Spleen (tissue), 11 donors: Measurements from ENCODE around the gene SORD. TPM values are rescaled to one million over a fixed set of nuclear protein-coding genes. Genes with fewer than 3 reads are reported as not detected.
"Not testable (repeated sequence)": the region's sequence is repeated elsewhere in the genome, so short reads cannot be mapped to it uniquely, and the experiment has no call there.

ENCODE experiments used
- DNase-seq: peaks from one replicate; pipeline ENCODE4 v3.0.0-alpha.2; 2020
- H3K27ac ChIP-seq, 8 donors: fragments of 200-600 bp; sonication (generic) in 7 of 8; 1 replicate in 4 of 8; 2 replicates in 4 of 8; pipeline versions ENCODE4 v1.5.0 to v1.8.0; 2016 to 2021; ENCODE audit warnings: inconsistent platforms in 4 of 8, mild to moderate bottlenecking in 4 of 8, moderate library complexity in 1 of 8
- H3K27me3 ChIP-seq, 7 donors: fragments of 200-600 bp; sonication (generic) in 6 of 7; replicated peaks in 1 of 7; 1 replicate in 4 of 7; 2 replicates in 3 of 7; pipeline versions ENCODE4 v1.5.0 to v1.8.0; 2016 to 2021; ENCODE audit warnings: inconsistent platforms in 3 of 7, mild to moderate bottlenecking in 1 of 7
- H3K36me3 ChIP-seq, 6 donors: fragments of 200-600 bp; sonication (generic) in 5 of 6; 1 replicate in 4 of 6; 2 replicates in 2 of 6; pipeline versions ENCODE4 v1.5.0 to v1.8.0; 2016 to 2021; ENCODE audit warnings: inconsistent platforms in 2 of 6
- H3K4me1 ChIP-seq, 6 donors: fragments of 200-600 bp; sonication (generic) in 5 of 6; 1 replicate in 3 of 6; 2 replicates in 3 of 6; pipeline versions ENCODE4 v1.5.0 to v1.8.0; 2016 to 2021; ENCODE audit warnings: inconsistent platforms in 3 of 6
- H3K4me3 ChIP-seq, 8 donors: fragments of 200-600 bp; sonication (generic) in 7 of 8; 1 replicate in 4 of 8; 2 replicates in 4 of 8; pipeline versions ENCODE4 v1.5.0 to v1.8.0; 2016 to 2021; ENCODE audit warnings: inconsistent platforms in 4 of 8, mild to moderate bottlenecking in 4 of 8, moderate library complexity in 2 of 8
- H3K9me3 ChIP-seq, 8 donors: fragments of 200-600 bp; sonication (generic) in 7 of 8; 1 replicate in 4 of 8; 2 replicates in 4 of 8; pipeline versions ENCODE4 v1.5.0 to v1.8.0; 2016 to 2021; ENCODE audit warnings: inconsistent platforms in 4 of 8
- POLR2A ChIP-seq, 3 donors: fragments of 450-650 bp; IDR thresholded peaks; one replicate each; pipeline ENCODE4 v1.5.1; 2017; ENCODE audit warnings: antibody characterized with exemption in 3 of 3, mild to moderate bottlenecking in 1 of 3
- POLR2AphosphoS5 ChIP-seq, 3 donors: sonication (generic); formaldehyde crosslinking; IDR thresholded peaks; one replicate each; pipeline ENCODE4 v1.5.1; 2017; ENCODE audit warnings: antibody characterized with exemption in 3 of 3
- WGBS, 5 donors: extraction: QIAGEN DNeasy Blood & Tissue Kit in 3 of 5; methylation state at CpG; one replicate each; pipeline versions ENCODE4 v1.1.5 to v1.1.7; 2013 to 2018; 5-methylcytosine and 5-hydroxymethylcytosine counted together
- intact Hi-C: fragments of 100-400 bp; cut with DNase I; formaldehyde crosslinking; loops from one replicate; pipeline ENCODE4 v1.15.0; 2023; ENCODE audit warnings: low total_unique reads
- polyA plus RNA-seq, 3 donors: library from polyadenylated mRNA; stranded (reverse); fragments of 200-250 nt; gene quantifications; one replicate each; pipeline ENCODE4 v1.2.1, GENCODE V29; 2013
- total RNA-seq, 7 donors: library from RNA; depleted of rRNA in 3 of 7; stranded (reverse); fragments of >200 nt in 3 of 7; fragmentation: NEBNext Ultra II Directional in 4 of 7; extraction: Animal tissue kit (Norgen Biotek cat#: 25700) in 4 of 7; gene quantifications; one replicate each; pipeline versions ENCODE4 v1.1.0 to v1.2.1, GENCODE V29; 2016 to 2021
- TF ChIP-seq, protein P1 (sequence below), 11 experiments: fragments of 200-600 bp in 7 of 11; fragments of 450-650 bp in 4 of 11; sonication (generic) in 4 of 11; IDR thresholded peaks in 8 of 11; conservative IDR thresholded peaks in 3 of 11; 1 replicate in 7 of 11; 2 replicates in 4 of 11; pipeline versions ENCODE4 v1.4.0 to v1.8.0; 2016 to 2021; ENCODE audit warnings: antibody characterized with exemption in 11 of 11, inconsistent platforms in 4 of 11, mild to moderate bottlenecking in 1 of 11
- donor health status: healthy with polysubstance abuse.
- donor health status: DM: no; HTN: no; CAD: no; lungs with moderate emphysema.
- donor health status: DM: no; HTN: no; CAD: no.
- donor health status: Bipolar disorder and iron deficiency.
- donor health status: healthy.
- donor health status: DM: no; HTN: no; CAD: no.
- donor health status: DM: yes; HTN: yes; CAD: no.

Gene SORD
- total and polyA plus RNA-seq, 10 donors = 2.6 to 12.5 (median 7.7) TPM

DNA sequence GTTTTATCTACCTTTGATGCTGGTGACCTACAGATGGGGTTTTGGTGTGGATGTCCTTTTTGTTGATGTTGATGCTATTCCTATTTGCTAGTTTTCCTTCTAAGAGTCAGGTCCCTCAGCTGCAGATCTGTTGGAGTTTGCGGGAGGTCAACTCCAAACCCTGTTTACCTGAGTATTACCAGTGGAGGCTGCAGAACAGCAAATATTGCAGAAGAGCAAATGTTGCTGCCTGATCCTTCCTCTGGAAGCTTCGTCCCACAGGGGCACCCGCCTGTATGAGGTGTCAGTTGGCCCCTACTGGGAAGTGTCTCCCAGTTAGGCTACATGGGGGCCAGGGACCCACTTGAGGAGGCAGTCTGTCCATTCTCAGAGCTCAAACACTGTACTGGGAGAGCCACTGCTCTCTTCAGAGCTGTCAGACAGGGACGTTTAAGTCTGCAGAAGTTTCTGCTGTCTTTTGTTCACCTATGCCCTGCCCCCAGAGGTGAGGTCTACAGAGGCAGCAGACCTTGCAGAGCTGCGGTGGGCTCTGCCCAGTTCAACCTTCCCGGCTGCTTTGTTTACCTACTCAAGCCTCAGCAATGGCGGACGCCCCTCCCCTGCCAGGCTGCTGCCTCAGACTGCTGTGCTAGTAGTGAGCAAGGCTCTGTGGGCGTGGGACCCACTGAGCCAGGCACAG lies 2.6 kb upstream of the SORD start:
- H3K4me3 ChIP-seq, H3K27ac ChIP-seq, H3K9me3 ChIP-seq, DNase-seq, intact Hi-C loops, H3K36me3 ChIP-seq: not testable (repeated sequence)
- WGBS, 5 donors = 87 to 92% (median 89%) methylated on average over 4 to 9 of the region's 9 CpGs
- Histone ChIP-seq H3K4me1 (peaks cover 7 to 26% (median 17%) of the 10 kb centered on the region in 6 donors), H3K27me3 (peaks cover 0 to 18% (median 4%) of the 10 kb centered on the region in 7 donors)

DNA sequence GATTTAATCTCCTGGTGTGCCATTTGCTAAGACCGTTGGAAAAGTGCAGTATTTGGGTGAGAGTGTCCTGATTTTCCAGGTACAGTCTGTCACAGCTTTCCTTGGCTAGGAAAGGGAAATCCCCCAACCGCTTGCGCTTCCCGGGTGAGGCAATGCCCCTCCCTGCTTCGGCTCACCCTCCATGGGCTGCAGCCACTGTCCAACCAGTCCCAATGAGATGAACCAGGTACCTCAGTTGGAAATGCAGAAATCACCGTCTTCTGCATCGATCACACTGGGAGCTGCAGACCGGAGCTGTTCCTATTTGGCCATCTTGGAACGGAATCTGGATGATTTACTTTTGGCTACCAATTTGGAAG lies 2.1 kb upstream of the SORD start:
- H3K9me3 ChIP-seq, H3K4me3 ChIP-seq, intact Hi-C loops, DNase-seq, H3K27ac ChIP-seq, H3K36me3 ChIP-seq: not testable (repeated sequence)
- H3K27me3 ChIP-seq = peaks cover 0 to 18% (median 4%) of the 10 kb centered on the region in 7 donors
- peaks cover 7 to 26% (median 17%) of the 10 kb centered on the region in 6 donors for H3K4me1 ChIP-seq
- WGBS, 5 donors = 94 to 97% (median 95%) methylated on average over 7 to 9 of the region's 9 CpGs

DNA sequence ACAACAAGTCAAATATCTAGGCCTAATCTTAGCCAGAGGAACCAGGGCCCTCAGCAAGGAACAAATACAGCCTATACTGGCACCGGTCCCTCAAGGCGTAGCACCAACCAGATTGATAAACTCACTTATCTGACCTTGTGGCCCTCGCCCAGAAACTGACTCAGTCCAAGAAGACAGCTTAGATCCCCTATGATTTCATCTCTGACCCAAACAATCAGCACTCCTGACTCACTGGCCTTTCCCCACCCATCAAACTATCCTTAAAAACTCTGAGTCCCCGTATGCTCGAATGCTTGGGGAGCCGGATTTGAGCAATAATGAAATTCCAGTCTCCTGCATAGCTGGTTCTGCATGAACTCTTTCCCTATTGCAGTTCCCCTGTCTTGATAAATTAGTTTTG lies 1.6 kb upstream of the SORD start:
- Histone ChIP-seq H3K4me3 (no peak overlapping the region), H3K4me1 (peaks cover 7 to 28% (median 17%) of the 10 kb centered on the region in 6 donors), H3K9me3 (no peaks in the 10 kb centered on the region), H3K27me3 (peaks cover 0 to 18% (median 4%) of the 10 kb centered on the region in 7 donors), H3K36me3 (no peaks in the 10 kb centered on the region), H3K27ac (no peak overlapping the region)
- intact Hi-C loops = no loop called here
- 81 to 97% (median 92%) methylated on average over 6 of the region's 6 CpGs for WGBS, 5 donors
- TF ChIP-seq POLR2AphosphoS5 (IDR thresholded peaks at IDR 0.05) = no peak
- no peak for TF ChIP-seq POLR2A (IDR thresholded peaks at IDR 0.05)
- TF ChIP-seq, protein P1, sequence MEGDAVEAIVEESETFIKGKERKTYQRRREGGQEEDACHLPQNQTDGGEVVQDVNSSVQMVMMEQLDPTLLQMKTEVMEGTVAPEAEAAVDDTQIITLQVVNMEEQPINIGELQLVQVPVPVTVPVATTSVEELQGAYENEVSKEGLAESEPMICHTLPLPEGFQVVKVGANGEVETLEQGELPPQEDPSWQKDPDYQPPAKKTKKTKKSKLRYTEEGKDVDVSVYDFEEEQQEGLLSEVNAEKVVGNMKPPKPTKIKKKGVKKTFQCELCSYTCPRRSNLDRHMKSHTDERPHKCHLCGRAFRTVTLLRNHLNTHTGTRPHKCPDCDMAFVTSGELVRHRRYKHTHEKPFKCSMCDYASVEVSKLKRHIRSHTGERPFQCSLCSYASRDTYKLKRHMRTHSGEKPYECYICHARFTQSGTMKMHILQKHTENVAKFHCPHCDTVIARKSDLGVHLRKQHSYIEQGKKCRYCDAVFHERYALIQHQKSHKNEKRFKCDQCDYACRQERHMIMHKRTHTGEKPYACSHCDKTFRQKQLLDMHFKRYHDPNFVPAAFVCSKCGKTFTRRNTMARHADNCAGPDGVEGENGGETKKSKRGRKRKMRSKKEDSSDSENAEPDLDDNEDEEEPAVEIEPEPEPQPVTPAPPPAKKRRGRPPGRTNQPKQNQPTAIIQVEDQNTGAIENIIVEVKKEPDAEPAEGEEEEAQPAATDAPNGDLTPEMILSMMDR (IDR thresholded peaks at IDR 0.05 in 8 of 11, conservative IDR thresholded peaks at IDR 0.05 in 3 of 11) = no peak
- no peak for DNase-seq

DNA sequence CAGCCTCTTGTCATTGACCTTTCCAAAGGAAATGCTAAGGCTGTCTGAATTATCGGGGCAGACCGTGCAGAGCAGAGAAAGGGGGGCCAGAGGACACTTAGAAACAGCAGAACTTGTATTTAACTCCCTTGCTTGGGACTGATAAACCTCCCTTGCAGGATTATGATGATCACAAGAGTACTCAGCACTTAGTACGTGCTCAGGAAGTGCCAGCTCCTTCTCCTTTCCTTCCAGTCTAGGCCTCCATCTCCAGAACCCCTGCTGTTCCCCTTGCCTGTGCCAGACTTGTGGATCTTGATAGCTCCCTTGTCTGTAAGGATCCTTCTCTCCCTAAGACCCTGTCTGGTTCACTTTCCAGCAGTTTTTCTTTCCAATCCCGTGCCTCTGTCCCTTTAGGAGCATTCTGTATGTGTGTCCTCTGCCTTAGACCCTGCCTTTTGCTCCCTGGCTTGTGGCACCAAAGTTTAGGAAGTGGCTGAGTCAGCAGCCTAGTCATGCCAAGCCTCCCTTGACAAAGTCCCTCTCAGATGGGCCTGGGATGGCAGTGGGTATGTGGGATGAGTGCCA lies 747 bp downstream of the SORD start:
- peaks cover 7 to 36% (median 17%) of the 10 kb centered on the region in 6 donors for H3K4me1 ChIP-seq
- no peaks in the 10 kb centered on the region for H3K9me3 ChIP-seq
- peaks cover 0 to 18% (median 4%) of the 10 kb centered on the region in 7 donors for H3K27me3 ChIP-seq
- WGBS, 5 donors = 19 to 35% (median 28%) methylated on average over 4 of the region's 4 CpGs
- H3K27ac ChIP-seq = peak overlapping the region in 5 of 8 donors; percentile 29 to 77 (median 73)
- intact Hi-C loops = no loop called here
- DNase-seq = no peak
- H3K36me3 ChIP-seq = no peaks in the 10 kb centered on the region
- no peak for TF ChIP-seq POLR2AphosphoS5 (IDR thresholded peaks at IDR 0.05)
- TF ChIP-seq POLR2A (IDR thresholded peaks at IDR 0.05) = no peak
- TF ChIP-seq, protein P1 (IDR thresholded peaks at IDR 0.05 in 8 of 11, conservative IDR thresholded peaks at IDR 0.05 in 3 of 11) = no peak
- H3K4me3 ChIP-seq = peak overlapping the region; percentile 60 to 91 (median 77)

DNA sequence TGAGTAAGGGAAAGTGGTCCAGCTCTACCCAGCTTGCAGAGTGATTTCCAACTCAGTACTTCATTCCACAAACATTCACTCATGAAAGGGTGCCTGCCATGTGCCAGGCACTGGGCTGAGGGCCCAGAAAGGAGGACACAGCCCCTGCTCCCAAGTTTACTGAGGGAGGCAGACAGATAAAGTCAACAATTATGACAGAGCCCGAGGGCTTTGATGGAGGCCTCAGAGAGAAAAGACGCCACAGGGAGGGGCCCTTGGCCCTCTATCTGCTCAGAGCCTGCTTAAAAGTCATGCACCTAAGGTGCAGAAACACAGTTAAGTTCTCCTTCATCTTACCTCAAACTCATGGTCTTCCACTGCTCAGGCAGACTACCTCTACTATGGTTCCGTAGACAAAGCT lies 1.7 kb downstream of the SORD start:
- H3K27ac ChIP-seq, DNase-seq, H3K9me3 ChIP-seq, H3K36me3 ChIP-seq, intact Hi-C loops, H3K4me3 ChIP-seq: not testable (repeated sequence)
- WGBS, 5 donors = 73 to 100% (median 92%) methylated on average over 3 of the region's 3 CpGs
- Histone ChIP-seq H3K4me1 (peaks cover 7 to 36% (median 17%) of the 10 kb centered on the region in 6 donors), H3K27me3 (peaks cover 0 to 14% (median 4%) of the 10 kb centered on the region in 7 donors)

DNA sequence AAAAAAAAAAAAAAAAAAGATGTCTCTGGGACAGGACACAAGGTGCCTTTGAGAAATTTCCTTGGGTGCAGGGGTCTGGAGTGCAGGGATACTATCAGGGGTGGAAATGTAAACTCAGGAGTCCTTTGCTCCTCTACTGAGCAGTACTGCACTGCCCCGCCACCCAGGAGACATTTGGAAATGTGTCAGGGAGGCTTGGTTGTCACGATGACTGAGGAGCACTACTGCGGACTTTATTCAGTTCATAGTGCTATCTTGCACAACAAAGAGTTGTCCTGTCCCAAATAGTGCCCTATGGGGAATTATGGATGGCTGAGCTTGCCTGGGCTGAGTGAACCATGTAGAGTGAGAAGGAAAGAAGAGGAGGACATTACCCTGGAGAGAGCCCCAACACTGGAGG lies 2.6 kb downstream of the SORD start:
- H3K27ac ChIP-seq, H3K27me3 ChIP-seq, H3K4me3 ChIP-seq, intact Hi-C loops, DNase-seq, H3K36me3 ChIP-seq, H3K9me3 ChIP-seq: not testable (repeated sequence)
- peaks cover 7 to 36% (median 17%) of the 10 kb centered on the region in 6 donors for H3K4me1 ChIP-seq
- 76 to 97% (median 95%) methylated on average over 3 of the region's 3 CpGs for WGBS, 5 donors
